ENCODE measurements around the gene HLA-DMA.

GRCh38 chr6:32991972-32992371 lies 39.1 kb upstream of the HLA-DMA start:
- TF ChIP-seq CTCF (IDR thresholded peaks at IDR 0.05) (no peak), POLR2A (IDR thresholded peaks at IDR 0.05) (no peak)
